Esophagus mucosa (tissue), 1 donor: ENCODE measurements around the gene HAPLN1. TPM values are rescaled to one million over a fixed set of nuclear protein-coding genes. Genes with fewer than 3 reads are reported as not detected.

Source experiments
- ATAC-seq: fragments of 200-7000 bp; cut with Tn5 transposase; one replicate; pipeline ENCODE4 v1.9.1; 2020
- total RNA-seq: library from RNA; stranded (reverse); gene quantifications from one replicate; pipeline ENCODE4 v1.2.4, GENCODE V29; 2023
- donor health status: DM: yes; HTN: yes; CAD: no.

Gene HAPLN1
- total RNA-seq, 1 donor from 2014 or later = not detected

- no peak for ATAC-seq
Observed at GRCh38 chr5:83636156-83636555, 84.5 kb downstream of the HAPLN1 start.

- ATAC-seq = no peak
Observed at GRCh38 chr5:83633285-83633684, 87.4 kb downstream of the HAPLN1 start.

- ATAC-seq = no peak
Observed at GRCh38 chr5:83632874-83633273, 87.8 kb downstream of the HAPLN1 start.

- ATAC-seq = no peak
Observed at GRCh38 chr5:83628360-83628759, 92.3 kb downstream of the HAPLN1 start.

- ATAC-seq = no peak
Observed at GRCh38 chr5:83614841-83615240, 105.8 kb downstream of the HAPLN1 start.

- peak; percentile 17 for ATAC-seq
Observed at GRCh38 chr5:83608122-83608521, 112.5 kb downstream of the HAPLN1 start.

GRCh38 chr5:83595217-83595616 lies 125.4 kb downstream of the HAPLN1 start:
- no peak for ATAC-seq

- no peak for ATAC-seq
Observed at GRCh38 chr5:83590966-83591365, 129.7 kb downstream of the HAPLN1 start.

GRCh38 chr5:83589786-83590185 lies 130.9 kb downstream of the HAPLN1 start:
- ATAC-seq = no peak

Other genes starting within 250 kb of the HAPLN1 start
- gene VCAN, start 249.1 kb downstream of the HAPLN1 start, total RNA-seq = 3.1 TPM